ENCODE data around the gene TMEM151B. TPM values are rescaled to one million over a fixed set of nuclear protein-coding genes. Genes with fewer than 3 reads are reported as not detected.

The TMEM151B gene
- polyA plus RNA-seq, 1 of the 3 experiments (the other 2 are of a cell fraction) = 0.05 TPM

- TF ChIP-seq, protein P1, sequence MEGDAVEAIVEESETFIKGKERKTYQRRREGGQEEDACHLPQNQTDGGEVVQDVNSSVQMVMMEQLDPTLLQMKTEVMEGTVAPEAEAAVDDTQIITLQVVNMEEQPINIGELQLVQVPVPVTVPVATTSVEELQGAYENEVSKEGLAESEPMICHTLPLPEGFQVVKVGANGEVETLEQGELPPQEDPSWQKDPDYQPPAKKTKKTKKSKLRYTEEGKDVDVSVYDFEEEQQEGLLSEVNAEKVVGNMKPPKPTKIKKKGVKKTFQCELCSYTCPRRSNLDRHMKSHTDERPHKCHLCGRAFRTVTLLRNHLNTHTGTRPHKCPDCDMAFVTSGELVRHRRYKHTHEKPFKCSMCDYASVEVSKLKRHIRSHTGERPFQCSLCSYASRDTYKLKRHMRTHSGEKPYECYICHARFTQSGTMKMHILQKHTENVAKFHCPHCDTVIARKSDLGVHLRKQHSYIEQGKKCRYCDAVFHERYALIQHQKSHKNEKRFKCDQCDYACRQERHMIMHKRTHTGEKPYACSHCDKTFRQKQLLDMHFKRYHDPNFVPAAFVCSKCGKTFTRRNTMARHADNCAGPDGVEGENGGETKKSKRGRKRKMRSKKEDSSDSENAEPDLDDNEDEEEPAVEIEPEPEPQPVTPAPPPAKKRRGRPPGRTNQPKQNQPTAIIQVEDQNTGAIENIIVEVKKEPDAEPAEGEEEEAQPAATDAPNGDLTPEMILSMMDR (IDR thresholded peaks at IDR 0.05) = peak; percentile 67
- TF ChIP-seq POLR2AphosphoS5 (IDR thresholded peaks at IDR 0.05; ENCODE audit: low read depth, low read length) = peak; percentile 40; the same call in 1 of the 2 replicates
- TF ChIP-seq YY1 (IDR thresholded peaks at IDR 0.05; ENCODE audit: low read depth) = 0 out of 2 replicates have a peak, but pooled peaks have one; percentile 31
These were observed 13.1 kb upstream of the TMEM151B start, which contains the start of gene SLC35B2 (continued) for GRCh38 chr6:44257025-44257752.

GRCh38 chr6:44257753-44258324 lies 12.4 kb upstream of the TMEM151B start:
- no peak for DNase-seq
- H3K79me2 ChIP-seq (ENCODE audit: insufficient read depth) = peaks cover 44% of the 10 kb centered on the region
- ChIA-PET POLR2A (interaction anchor here (1.1 to 3.8 kb wide), 6 partner anchors 10 to 84 kb away, joined by 3 to 98 read pairs (median 10); partner anchors contain the start of genes HSP90AB1, SPATS1 and TMEM151B), CTCF (interaction anchor here (0.8 to 7.1 kb wide), 12 partner anchors 8 to 98 kb away, joined by 3 to 90 read pairs (median 11); partner anchors contain the start of genes AARS2, HSP90AB1, NFKBIE and TMEM151B)
- 55% methylated on average over 15 of the region's 15 CpGs for WGBS (ENCODE audit: low lambda C conversion rate)
- H2AFZ ChIP-seq (ENCODE audit: low read depth) = peak overlapping the region; percentile 73
- H3K4me1 ChIP-seq (ENCODE audit: control insufficient read depth in 1 of 2, insufficient read depth in 2 of 2, low read depth in 1 of 2, low read length in 1 of 2) = peaks cover 0 to 43% of the 10 kb centered on the region in 2 experiments; a peak in 1 of 4 replicates
- peaks cover 36% of the 10 kb centered on the region for H3F3A ChIP-seq (replicated peaks; ENCODE audit: insufficient read depth)
- H3K9me2 ChIP-seq = no peaks in the 10 kb centered on the region
- H3K4me2 ChIP-seq = peak overlapping the region; percentile 94; the same call in 1 of the 2 replicates
- H3K9me3 ChIP-seq = no peaks in the 10 kb centered on the region
- H4K20me1 ChIP-seq (ENCODE audit: insufficient read depth) = peaks cover 39% of the 10 kb centered on the region
- peak overlapping the region; percentile 94 to 96; a peak in 3 of 4 replicates for H3K4me3 ChIP-seq (ENCODE audit: low read depth in 2 of 2, low read length in 1 of 2)
- H3K9ac ChIP-seq = no peak overlapping the region
- peak overlapping the region; percentile 37 to 91; a peak in 3 of 4 replicates for H3K27ac ChIP-seq (ENCODE audit: low read depth in 2 of 2, low read length in 1 of 2)
- TF ChIP-seq RAD21 (IDR thresholded peaks at IDR 0.05; ENCODE audit: low read length) (0 out of 2 replicates have a peak, but pooled peaks have one; percentile 18), EZH2phosphoT487 (IDR thresholded peaks at IDR 0.05; ENCODE audit: borderline replicate concordance, low read depth) (no peak)
- H3K36me3 ChIP-seq (replicated peaks in 1 of 2; ENCODE audit: control insufficient read depth in 1 of 2, insufficient read depth in 2 of 2, low read length in 1 of 2) = peaks cover 18 to 39% of the 10 kb centered on the region in 2 experiments
- H3K27me3 ChIP-seq (ENCODE audit: insufficient read depth) = no peaks in the 10 kb centered on the region

- DNase-seq = no peak
- Histone ChIP-seq H3K4me3 (ENCODE audit: low read depth in 2 of 2, low read length in 1 of 2) (no peak overlapping the region), H3K27me3 (ENCODE audit: insufficient read depth) (no peaks in the 10 kb centered on the region), H3K9ac (no peak overlapping the region), H3K9me2 (no peaks in the 10 kb centered on the region), H3K27ac (ENCODE audit: low read depth in 2 of 2, low read length in 1 of 2) (no peak overlapping the region), H3F3A (replicated peaks; ENCODE audit: insufficient read depth) (peaks cover 31% of the 10 kb centered on the region), H3K4me2 (no peak overlapping the region), H3K36me3 (replicated peaks in 1 of 2; ENCODE audit: control insufficient read depth in 1 of 2, insufficient read depth in 2 of 2, low read length in 1 of 2) (peaks cover 13 to 34% of the 10 kb centered on the region in 2 experiments), H3K79me2 (ENCODE audit: insufficient read depth) (peaks cover 38% of the 10 kb centered on the region), H4K20me1 (ENCODE audit: insufficient read depth) (peaks cover 33% of the 10 kb centered on the region), H2AFZ (ENCODE audit: low read depth) (no peak overlapping the region), H3K4me1 (ENCODE audit: control insufficient read depth in 1 of 2, insufficient read depth in 2 of 2, low read depth in 1 of 2, low read length in 1 of 2) (peaks cover 3 to 43% of the 10 kb centered on the region in 2 experiments; a peak in 1 of 4 replicates), H3K9me3 (no peaks in the 10 kb centered on the region)
- ChIA-PET POLR2A (no interaction called here), CTCF (interaction anchor here (0.7 to 7.1 kb wide), 8 partner anchors 8 to 134 kb away, joined by 3 to 90 read pairs (median 18); partner anchors contain the start of genes AARS2, HSP90AB1 and NFKBIE)
- 84% methylated on average over 5 of the region's 9 CpGs for WGBS (ENCODE audit: low lambda C conversion rate)
- TF ChIP-seq YY1 (IDR thresholded peaks at IDR 0.05; ENCODE audit: low read depth) (no peak), MAX (IDR thresholded peaks at IDR 0.05; ENCODE audit: low read depth) (no peak), RXRA (IDR thresholded peaks at IDR 0.05; ENCODE audit: borderline replicate concordance, low read depth) (no peak), RCOR1 (IDR thresholded peaks at IDR 0.05; ENCODE audit: low read length) (no peak), FOXM1 (IDR thresholded peaks at IDR 0.05; ENCODE audit: low read depth) (no peak), IRF3 (IDR thresholded peaks at IDR 0.05; ENCODE audit: low read depth, low read length) (no peak), GATA2 (CRISPR knock-in tag; IDR thresholded peaks at IDR 0.05) (no peak), SMC3 (IDR thresholded peaks at IDR 0.05; ENCODE audit: low read depth, low read length) (no peak), RAD21 (IDR thresholded peaks at IDR 0.05; ENCODE audit: low read length) (no peak), EP300 (IDR thresholded peaks at IDR 0.05; ENCODE audit: borderline replicate concordance in 1 of 2, low read depth in 1 of 2, low read length in 1 of 2) (no peak), EZH2phosphoT487 (IDR thresholded peaks at IDR 0.05; ENCODE audit: borderline replicate concordance, low read depth) (no peak), MEF2A (IDR thresholded peaks at IDR 0.05; ENCODE audit: borderline replicate concordance, low read depth) (no peak), NFIC (IDR thresholded peaks at IDR 0.05; ENCODE audit: borderline replicate concordance) (no peak)
- TF ChIP-seq, protein P2, sequence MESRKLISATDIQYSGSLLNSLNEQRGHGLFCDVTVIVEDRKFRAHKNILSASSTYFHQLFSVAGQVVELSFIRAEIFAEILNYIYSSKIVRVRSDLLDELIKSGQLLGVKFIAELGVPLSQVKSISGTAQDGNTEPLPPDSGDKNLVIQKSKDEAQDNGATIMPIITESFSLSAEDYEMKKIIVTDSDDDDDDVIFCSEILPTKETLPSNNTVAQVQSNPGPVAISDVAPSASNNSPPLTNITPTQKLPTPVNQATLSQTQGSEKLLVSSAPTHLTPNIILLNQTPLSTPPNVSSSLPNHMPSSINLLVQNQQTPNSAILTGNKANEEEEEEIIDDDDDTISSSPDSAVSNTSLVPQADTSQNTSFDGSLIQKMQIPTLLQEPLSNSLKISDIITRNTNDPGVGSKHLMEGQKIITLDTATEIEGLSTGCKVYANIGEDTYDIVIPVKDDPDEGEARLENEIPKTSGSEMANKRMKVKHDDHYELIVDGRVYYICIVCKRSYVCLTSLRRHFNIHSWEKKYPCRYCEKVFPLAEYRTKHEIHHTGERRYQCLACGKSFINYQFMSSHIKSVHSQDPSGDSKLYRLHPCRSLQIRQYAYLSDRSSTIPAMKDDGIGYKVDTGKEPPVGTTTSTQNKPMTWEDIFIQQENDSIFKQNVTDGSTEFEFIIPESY (IDR thresholded peaks at IDR 0.05; ENCODE audit: borderline replicate concordance, low read depth) = no peak
These were observed 11.9 kb upstream of the TMEM151B start for GRCh38 chr6:44258325-44258863.
